DMS 273 treated with DMSO at 0.1 percent for 48 hours (cell line): ENCODE measurements around the gene LGALSL.

Experiments used
- DNase-seq: peaks from one replicate; lab custom pipeline; 2025; lab: John Stamatoyannopoulos, UW

The LGALSL gene

DNA sequence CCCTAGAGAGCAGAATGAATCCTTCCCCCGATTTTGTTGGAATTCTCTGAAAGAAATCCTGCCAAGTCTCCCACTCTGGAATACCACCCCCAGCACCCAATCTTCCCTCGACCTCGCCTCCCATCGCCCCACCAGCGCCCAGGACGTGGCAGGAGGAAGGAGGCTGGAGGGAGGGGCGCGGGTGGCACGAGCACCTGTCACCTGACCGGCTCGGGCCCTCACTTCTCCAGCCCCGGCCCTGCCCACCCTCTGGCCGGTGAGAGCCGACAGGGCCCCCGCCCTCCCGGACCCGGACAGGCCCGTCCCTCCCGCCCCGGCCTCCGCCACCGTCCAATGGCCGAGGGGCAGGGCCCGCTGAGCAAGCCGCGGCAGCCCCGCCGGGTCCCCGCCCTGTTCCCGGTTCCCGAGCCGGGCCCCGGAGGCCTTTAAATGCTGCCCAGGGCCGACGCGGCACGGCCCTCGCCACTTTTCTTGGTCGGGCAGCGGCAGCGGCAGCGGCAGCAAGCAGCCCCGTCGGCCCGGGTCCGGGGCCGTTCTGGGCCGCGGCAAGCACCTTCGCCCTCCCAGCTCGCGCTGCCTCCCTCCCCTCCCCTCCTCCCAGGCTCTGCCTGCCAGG, at the start of gene LGALSL:
LGALSL (plus strand) TSS at position 393 of the 616 bp plus-strand sequence. CDS start 384 bp downstream, outside the sequence.
- DNase-seq: no peak

DNA sequence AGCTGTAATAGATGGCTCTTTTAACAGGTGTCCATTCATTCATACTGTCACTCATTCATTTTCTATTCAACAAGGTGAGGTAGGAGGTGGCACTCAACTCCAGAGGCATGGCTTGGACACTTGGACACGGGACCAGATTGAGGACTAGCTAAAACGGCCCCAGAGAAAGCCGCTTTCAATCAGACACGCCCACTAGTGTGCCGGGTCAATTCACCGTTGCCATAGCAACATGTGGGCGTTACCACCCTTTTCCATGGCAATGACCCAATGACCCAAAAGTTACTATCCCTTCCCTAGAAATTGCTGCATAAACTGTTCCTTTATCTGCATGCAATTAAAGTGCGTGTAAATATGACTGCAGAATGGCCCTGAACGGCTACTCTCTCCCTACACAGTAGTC, 49.2 kb upstream of the LGALSL start:
- no peak for DNase-seq

DNA sequence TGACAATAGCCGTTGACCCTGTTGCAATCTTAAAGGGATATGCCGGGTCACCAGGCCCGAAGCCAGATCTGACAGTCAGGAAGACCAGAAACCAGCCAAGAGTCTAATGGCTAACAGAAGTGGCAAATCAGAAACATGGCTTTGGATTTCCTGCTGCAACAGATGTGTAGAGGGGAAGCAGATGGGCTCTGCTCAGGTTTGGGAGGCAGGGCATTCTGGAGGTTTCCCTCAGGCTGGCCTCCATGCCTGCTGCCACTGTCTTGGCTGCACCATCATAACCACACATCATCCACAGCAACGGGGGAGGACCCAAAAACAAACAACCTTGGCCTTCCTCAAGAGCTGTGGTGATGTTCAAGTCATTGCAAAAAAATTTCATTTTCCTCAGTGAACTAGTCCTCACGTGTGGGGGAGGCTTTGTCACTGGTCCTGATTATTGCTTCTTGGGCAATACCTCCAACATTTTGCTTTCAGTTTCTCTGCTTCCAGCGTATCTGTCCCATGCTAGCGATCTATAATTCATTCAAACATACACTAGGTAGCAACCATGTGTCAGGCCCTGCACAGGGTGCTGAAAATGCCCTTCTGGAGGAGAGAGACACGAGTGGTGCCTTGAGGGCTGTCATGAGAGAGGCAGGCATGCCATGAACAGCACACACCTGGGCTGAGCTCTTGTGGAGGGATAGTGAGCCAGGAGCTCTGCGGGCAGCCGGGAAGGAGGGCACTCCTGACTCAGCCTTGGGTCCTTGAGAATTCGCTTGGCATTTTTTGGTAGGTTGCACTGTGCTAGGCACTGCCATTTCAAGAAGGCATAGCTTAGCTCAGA, 48.2 kb upstream of the LGALSL start:
- peak; percentile 24 for DNase-seq

DNA sequence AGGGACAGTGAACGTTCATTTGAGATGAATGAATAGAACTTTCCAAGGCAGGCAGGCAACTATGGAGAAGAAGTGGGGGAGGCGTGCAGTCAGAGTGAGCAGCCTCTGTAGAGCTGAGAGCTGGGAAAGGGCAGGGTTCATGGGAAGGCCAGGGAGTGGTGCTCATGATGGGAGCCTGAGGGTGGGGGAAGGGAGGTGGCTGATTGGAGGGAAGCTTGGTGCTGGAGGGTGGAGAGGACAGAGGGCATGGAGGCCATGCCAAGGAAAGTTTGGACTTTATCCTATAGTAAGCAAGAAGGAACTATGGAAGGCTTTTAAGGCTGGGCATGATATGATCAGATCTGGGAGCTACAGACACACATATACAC, 47.6 kb upstream of the LGALSL start:
- DNase-seq: no peak

DNA sequence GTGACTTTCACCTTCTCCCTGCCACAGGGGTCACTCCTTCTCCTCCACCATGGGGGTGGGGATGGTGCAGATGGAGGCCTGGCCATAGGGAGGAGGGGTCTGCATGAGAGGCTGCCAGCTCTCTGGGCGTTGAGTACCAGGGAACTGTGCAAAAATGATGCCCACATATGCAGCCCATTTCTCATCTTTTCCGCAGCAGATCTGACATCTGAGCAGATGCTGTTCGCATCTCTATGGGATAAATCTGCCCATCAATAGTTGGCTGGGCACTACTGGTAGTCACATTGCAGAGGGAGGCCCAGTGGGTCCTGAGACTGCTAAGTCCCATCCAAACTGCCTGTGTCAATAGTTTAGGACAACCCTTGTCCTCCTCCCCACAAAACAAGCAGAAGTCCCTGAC, 45.9 kb upstream of the LGALSL start:
- DNase-seq: no peak

DNA sequence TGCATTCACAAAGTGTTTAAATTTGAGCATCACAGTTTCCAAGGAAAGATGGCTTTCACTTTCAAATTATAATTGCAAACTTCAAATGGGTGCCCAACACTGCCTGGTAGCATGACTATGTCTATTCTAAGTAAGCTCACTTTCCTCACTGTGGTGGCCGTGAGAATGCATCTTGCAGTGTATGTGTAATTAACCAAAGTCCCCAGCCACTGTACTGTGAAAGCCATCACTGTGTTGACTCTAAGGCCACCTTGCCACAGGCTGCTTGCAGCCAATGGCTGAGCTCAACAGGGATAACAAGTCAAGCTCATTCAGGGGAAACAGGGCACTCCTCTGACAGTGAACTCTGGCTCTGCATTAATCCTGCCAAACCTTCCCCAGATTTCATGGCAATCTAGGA, 43.3 kb upstream of the LGALSL start:
- no peak for DNase-seq

DNA sequence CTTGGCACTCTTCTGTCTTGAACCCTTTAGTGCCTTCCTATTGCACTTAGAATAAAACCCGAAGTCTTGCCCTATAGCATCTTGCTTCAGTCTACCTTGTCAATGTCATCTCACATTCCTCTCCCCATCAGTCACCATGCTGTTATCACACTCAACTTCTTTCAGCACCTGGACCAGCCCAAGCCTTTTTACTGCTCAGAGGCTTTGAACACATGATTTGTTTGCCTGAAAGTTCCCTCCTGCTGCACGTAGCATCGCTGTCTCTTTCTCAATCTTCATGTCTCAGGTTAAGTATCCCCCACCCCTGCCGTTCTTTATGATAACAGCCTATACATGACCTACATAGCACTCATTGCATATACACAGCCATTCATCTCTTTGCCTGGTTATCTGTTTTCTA, 41.3 kb upstream of the LGALSL start:
- no peak for DNase-seq

DNA sequence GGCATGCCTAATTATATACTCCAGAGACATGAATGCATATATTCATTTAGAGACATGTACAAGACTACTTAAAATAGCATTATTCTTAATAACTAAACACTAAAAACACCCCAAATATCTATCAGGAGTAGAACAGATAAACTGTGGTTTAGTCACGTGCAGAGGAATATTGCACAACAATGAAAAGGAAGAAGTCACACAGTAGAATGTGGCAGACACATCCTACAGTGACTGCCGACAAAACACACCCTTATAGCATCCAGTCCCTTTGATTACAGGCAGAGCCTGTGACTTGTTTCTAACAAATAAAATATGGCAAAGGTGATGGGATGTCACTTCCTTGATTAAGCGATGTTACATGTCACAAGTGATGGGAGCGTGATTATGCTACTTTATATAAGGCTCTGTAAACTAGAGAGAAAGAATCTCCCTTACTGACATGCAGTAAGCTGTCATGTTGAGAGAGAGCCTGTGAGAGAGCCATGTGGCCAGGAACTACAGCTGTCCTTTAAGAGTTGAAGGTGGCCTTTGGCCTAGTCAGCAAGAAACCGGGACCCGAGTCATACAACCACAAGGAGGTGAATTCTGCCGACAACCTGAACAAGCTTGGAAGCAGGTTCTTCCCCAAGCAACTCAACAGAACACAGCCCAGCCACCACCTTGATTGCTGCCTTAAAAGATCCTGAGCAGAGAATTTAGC, 39.1 kb upstream of the LGALSL start:
- DNase-seq: no peak

DNA sequence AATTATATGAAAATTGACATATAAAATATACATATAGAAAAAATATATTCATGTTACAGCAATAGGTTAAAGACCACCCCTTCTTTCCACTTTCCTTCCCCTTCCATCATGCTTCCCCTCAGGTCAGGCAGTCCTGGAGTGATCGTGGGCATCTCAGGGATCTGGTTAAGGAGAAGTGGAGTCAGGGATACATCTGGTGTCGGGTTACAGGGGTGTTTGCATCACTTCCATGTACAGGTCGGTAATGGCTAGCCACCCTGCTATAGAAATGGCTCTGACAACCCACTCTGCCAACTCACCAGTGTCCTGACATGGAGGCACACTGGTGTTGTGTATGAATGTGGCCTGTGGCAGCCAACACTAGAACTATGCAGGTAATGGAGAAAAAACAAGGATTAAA, 36.3 kb upstream of the LGALSL start:
- DNase-seq: no peak

DNA sequence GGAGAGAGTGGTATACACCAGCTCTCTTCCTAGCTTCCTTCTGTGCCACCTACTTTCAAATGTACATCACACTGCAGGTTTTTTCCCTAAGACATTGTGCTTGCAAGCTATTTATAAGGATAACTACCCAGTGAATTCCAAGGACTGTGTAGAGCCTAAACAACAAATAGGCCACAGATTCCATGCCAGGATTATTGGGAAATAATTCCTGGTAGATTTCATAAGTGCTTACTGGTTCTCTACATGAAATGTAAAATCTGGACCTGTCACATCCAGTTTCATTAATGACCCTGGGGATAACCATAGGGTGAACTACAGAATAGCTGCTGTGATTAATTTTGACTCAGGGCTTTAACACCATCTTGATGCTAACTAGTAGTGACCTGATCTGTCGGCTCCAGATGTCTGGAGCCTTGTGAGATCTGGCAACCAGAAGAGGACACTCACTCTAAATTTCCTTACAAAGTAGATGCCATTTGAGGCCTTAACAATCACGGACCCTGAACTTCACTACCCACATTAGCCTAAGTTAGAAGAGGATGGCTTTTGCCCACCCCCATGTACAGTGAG, 34.3 kb upstream of the LGALSL start:
- no peak for DNase-seq

DNA sequence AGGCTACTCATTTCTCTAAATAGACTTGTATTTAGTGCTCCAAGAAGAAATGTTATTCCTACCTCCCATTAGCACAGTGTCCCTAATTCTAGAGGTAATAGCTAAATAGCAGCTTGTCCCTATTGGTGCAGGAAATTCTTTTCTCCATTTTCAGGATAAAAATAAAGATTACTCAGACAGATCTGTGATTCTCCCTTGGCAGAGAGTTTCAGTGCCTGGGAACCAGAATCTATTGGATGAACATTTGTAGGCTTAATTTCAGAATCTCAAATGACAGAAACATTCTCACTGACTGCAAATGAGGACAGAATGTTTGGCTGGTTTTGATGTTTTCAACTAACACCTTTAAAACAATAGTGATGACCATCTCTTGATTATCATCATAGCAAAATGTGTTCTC, 33.3 kb upstream of the LGALSL start:
- no peak for DNase-seq

DNA sequence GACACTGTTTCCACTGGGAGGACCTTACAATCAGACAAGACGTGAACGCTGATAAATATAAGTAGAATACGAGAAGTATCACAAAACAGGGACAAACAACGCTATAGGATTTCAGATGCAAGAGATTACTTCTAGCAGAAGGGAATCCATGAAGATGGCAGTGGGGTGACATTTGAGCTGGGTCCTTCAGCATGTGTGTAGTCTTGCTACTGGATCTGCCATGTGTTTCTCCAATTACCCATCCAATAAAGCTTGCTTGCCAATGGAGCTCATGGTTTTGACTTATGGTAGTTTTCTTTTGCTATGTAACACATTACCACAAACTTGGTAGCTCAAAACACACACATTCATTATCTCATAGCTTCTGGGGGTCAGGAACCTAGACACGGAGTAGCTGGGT, 32.8 kb upstream of the LGALSL start:
- no peak for DNase-seq

DNA sequence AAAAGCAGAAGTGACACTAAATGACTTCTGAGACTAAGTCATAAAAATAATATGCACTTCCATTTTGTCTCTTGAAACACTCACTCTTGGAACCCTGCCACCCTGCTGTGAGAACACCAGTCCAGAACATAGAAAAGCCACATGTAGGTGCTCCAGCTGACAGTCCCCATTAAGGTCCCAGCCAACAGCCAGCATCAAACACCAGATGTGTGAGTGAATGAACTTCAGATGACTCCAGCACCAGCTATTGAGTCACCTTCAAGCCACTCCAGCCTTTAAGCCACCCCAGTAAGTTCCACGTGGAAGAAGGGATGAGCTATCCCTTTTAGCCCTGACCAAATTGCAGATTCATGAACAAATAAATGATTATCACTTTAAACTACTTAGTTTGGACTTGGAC, 31.5 kb upstream of the LGALSL start:
- DNase-seq: no peak

DNA sequence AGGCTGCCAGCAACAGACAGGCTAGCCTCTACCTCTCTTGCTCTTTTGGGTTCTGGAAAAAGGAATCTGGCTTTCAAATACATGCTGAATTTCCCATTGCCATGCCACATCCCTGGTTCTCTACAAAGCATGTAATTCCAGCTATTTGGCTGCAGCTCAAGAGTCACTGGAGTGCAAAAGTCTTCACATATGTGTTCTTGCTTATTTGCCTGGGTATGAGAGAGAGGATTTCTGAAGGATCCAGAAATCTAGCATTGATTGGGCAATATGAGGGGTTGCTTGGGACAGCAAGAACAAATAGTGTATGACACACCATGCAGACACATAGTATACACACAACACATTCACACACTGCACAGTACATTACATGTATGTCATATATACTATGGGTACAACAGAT, 30.7 kb upstream of the LGALSL start:
- no peak for DNase-seq

DNA sequence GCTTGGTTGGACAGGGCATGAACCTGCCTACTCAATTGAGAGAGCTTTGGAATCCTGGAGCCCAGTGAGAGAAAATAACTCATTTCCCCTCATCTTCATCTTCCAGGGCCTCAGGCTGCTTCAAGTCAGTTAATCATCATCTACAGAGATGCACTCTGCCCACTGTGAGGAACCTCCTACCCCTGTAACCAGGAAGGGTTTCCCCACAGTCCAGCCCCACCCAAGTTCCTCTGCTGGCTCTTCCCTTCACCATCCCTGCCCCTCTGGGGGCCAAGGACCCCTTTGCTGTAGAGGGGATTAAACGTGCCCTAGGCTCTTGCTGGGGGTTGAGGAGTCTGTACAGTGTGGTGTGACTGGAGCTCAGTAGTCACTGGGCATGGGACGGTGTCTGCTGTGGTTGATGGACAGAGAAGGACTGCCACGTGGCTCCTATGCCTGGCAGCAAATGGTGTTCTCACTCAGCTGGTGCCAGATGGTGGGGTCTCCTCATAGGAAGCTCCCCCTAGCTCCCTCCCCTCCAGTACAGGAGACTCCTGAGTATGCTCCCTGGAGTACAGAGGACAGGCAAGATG, 29.5 kb upstream of the LGALSL start:
- DNase-seq: no peak

DNA sequence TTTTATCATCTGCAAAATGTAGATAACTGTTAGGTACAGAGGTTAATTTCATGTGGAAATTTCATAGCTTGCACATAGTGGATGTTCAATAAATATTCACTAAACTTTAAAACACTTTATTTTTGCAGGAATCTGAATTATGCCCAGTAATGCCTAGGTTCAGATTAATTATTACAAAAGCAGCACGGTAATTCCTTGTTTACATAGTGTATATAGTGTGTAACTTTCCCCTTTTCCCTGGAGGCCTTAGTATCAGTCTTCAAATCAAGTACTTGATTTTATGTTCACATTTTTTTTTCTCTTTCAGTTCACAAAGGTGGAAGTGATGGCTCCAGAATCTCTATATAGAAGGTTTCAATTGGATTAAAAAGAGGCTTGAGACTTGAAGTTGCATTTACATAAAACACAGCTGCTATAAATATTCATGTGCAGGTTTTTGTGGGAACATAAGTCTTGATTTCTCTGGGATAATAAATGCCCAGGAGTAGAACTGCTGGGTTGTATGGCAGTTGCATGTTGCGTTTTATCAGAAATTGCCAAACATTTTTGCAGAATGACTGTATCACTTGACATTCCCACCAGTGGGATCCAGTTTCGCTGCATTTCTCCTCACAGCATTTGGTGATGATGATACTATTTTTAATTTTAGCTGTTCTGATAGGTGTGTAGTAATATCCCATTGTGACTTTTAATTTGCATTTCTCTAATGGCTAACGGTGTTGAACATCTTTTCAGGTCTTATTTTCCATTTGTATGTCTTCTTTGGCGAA, 27.6 kb upstream of the LGALSL start:
- no peak for DNase-seq

DNA sequence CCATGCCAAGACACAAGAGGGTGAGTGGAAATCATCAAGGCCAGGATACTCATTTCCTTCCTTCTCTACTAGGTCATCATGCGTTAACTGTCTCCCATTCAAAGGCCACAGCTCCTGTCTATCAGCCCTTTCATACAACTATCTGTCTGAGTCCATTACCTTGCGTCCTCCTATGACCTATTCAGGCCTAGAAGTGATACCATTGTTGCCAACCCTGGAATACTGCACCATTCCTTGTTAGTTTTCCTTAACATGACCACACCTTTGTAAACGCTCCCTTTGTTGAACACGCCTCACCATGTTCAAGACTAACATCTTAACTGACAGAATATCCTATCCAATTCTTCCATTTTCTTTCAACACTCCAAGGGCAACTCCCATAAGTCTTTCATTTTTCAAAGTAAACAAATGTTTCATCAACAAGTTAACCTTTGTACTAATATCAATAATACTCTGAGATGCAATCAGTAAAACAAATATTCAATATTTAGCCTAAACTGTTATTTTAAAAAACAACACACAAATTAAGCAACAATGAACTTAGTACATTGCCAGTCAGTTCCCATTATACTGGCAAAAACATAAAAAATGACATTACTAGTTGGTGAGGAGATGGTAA, 19.8 kb upstream of the LGALSL start:
- no peak for DNase-seq

DNA sequence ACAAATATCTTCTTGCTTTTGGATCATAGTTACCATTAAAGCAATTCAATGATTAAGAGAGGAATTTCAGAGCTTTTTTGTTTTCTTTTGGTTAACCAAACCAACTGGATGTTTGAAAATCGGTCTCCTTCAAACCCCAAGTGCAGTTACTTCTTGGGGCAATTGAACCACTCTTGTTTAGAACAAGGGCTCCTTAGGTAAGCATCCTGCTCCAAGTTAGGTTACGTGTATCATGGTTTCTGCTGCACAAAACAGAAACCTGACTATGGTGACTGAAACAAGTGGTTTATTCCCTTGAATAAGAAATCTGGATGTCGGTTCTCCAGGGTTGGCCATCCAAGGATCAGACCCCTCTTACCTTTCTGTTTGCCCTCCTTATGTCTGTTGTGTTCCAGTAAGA, 16.1 kb upstream of the LGALSL start:
- no peak for DNase-seq

DNA sequence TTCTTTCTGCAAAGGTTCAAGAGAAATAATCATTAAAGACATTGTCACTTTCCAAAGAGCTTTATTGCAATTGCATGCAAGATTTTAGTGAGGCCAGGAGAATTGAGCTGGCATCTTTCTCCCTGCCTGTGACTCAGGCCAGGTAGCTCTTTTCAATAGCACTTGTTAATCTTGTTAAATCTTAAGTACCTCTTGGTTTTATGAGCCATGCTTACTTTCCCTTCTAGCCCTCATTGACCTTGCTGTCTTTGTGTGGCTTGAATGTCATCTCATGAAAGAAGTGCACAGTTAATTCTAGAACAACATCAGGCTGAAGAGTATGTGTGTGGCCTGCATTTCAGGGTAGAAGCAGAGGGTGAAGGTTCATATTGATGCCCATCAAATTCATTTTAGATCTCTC, 14.8 kb upstream of the LGALSL start:
- no peak for DNase-seq

DNA sequence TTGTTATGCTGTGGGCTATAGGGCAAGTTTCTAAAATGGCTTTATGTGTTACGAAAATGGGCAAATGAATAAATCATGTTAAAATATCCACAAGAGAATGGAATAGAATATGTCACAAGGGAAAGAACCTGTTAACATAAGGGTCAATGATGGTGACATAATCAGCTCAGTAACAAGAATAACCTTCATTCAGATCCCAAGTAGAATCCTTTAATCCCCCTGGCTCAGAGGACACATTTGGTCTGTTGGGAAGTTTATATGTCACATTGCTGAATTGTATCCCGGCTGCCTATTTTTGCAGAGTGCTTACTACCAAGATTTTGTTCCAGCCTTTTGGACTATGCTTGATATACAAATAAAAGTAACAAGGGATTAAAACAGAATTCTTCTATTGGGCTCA, 13.1 kb upstream of the LGALSL start:
- no peak for DNase-seq

DNA sequence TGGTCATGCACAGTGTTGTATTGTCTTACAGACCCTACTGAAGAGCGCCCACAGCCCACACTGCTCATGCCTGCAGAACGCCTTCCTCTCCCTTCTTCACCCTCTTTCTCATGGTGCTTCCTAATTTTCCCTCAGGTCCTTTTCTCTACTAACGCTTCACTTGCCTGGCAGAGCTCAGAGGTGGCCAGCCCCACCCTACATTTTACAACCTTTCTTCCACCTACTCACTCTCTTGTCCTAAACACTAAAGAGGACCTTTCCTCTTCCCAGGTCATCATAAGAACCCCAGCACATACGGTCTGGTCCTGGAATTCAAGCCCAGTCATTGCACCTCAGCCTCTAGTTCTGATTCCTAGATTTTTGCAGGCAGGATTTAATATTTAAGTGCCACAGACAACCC, 11.7 kb upstream of the LGALSL start:
- no peak for DNase-seq
